Vagina (tissue), 2 donors: Measurements from ENCODE around the gene DMD.

ENCODE experiments used
- POLR2A ChIP-seq, 2 donors: fragments of 450-650 bp; IDR thresholded peaks; one replicate each; pipeline ENCODE4 v1.6.1; 2017; ENCODE audit warnings: antibody characterized with exemption in 2 of 2, mild to moderate bottlenecking in 2 of 2, moderate library complexity in 2 of 2
- POLR2AphosphoS5 ChIP-seq, 2 donors: sonication (generic); formaldehyde crosslinking; IDR thresholded peaks; one replicate each; pipeline ENCODE4 v1.9.0; 2017; ENCODE audit warnings: antibody characterized with exemption in 2 of 2, mild to moderate bottlenecking in 2 of 2, low read depth in 1 of 2; ENCODE audit not compliant: insufficient read depth in 1 of 2
- TF ChIP-seq, protein P1 (sequence below), 3 experiments: fragments of 450-650 bp in 2 of 3; fragments of 200-600 bp in 1 of 3; sonication (generic) in 1 of 3; IDR thresholded peaks; one replicate each; pipeline ENCODE4 v1.5.1; 2017 to 2019; ENCODE audit warnings: antibody characterized with exemption in 3 of 3, mild to moderate bottlenecking in 2 of 3, moderate library complexity in 2 of 3

- no peak for TF ChIP-seq POLR2A (IDR thresholded peaks at IDR 0.05)
- TF ChIP-seq, protein P1, sequence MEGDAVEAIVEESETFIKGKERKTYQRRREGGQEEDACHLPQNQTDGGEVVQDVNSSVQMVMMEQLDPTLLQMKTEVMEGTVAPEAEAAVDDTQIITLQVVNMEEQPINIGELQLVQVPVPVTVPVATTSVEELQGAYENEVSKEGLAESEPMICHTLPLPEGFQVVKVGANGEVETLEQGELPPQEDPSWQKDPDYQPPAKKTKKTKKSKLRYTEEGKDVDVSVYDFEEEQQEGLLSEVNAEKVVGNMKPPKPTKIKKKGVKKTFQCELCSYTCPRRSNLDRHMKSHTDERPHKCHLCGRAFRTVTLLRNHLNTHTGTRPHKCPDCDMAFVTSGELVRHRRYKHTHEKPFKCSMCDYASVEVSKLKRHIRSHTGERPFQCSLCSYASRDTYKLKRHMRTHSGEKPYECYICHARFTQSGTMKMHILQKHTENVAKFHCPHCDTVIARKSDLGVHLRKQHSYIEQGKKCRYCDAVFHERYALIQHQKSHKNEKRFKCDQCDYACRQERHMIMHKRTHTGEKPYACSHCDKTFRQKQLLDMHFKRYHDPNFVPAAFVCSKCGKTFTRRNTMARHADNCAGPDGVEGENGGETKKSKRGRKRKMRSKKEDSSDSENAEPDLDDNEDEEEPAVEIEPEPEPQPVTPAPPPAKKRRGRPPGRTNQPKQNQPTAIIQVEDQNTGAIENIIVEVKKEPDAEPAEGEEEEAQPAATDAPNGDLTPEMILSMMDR (IDR thresholded peaks at IDR 0.05), result no peak
- no peak for TF ChIP-seq POLR2AphosphoS5 (IDR thresholded peaks at IDR 0.05; ENCODE audit: insufficient read depth in 1 of 2, low read depth in 1 of 2)
Observed at GRCh38 chrX:32269866-32270265, 941.5 kb downstream of the DMD start.
